Measurements from ENCODE around the gene ZHX3.

DNA sequence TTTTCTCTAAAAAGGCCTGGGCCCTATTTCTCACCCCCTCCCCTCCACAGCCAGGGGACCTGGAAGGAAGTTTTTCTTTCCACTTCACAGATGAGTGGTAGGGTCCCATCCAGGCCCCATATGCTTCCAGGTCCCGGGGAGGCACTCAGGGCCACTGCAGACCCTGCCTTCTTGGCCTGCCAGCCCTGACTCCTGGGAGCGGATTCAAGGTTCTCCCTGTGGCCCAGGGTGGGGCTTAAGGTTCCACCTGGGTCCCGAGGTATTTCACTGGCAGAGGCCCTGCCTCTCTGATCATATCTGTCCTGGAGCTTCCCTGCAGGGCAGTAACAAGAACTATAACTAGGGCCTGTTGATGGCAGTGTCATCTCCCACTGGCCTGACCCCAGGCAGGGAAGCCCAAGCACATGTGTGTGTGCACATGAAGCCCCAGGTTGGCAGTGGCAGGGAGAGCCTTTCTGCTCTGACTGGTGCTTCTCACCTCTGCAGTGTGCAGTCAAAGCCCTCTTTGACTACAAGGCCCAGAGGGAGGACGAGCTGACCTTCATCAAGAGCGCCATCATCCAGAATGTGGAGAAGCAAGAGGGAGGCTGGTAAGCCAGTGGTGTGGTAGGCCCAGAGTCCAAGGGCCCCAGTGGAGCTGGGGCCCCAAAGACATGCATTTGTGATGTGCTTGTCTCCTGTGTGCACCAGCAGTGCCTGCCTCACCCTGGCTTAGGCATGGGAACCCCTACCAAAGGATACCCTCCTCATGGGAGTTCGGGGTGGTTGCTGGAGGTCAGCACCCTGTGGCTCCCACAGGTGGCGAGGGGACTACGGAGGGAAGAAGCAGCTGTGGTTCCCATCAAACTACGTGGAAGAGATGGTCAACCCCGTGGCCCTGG lies 149.0 kb downstream of the ZHX3 start:
- TF ChIP-seq, protein P1, sequence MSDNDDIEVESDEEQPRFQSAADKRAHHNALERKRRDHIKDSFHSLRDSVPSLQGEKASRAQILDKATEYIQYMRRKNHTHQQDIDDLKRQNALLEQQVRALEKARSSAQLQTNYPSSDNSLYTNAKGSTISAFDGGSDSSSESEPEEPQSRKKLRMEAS (IDR thresholded peaks at IDR 0.05; ENCODE audit: low read depth, low read length), result no peak
- TF ChIP-seq, protein P2, sequence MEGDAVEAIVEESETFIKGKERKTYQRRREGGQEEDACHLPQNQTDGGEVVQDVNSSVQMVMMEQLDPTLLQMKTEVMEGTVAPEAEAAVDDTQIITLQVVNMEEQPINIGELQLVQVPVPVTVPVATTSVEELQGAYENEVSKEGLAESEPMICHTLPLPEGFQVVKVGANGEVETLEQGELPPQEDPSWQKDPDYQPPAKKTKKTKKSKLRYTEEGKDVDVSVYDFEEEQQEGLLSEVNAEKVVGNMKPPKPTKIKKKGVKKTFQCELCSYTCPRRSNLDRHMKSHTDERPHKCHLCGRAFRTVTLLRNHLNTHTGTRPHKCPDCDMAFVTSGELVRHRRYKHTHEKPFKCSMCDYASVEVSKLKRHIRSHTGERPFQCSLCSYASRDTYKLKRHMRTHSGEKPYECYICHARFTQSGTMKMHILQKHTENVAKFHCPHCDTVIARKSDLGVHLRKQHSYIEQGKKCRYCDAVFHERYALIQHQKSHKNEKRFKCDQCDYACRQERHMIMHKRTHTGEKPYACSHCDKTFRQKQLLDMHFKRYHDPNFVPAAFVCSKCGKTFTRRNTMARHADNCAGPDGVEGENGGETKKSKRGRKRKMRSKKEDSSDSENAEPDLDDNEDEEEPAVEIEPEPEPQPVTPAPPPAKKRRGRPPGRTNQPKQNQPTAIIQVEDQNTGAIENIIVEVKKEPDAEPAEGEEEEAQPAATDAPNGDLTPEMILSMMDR (IDR thresholded peaks at IDR 0.05; ENCODE audit: low read depth, low read length), result no peak
- TF ChIP-seq POLR2A (IDR thresholded peaks at IDR 0.05; ENCODE audit: extremely low read depth, insufficient read length), result no peak
